HG02610 (cell line): Measurements from ENCODE around the gene MSH5.

Experiments used
- ATAC-seq: cut with Tn5 transposase; IDR thresholded peaks from one replicate; pipeline ENCODE4 v1.9.1; 2021; ENCODE audit warnings: mild to moderate bottlenecking, moderate library complexity; ENCODE audit not compliant: unreplicated experiment

MSH5 gene

GRCh38 chr6:31712296-31712695 is 27.5 kb upstream of the MSH5 start:
- ATAC-seq, result no peak

- no peak for ATAC-seq
Measured at GRCh38 chr6:31713465-31713864, 26.3 kb upstream of the MSH5 start.

GRCh38 chr6:31713991-31714684 is 25.7 kb upstream of the MSH5 start:
- ATAC-seq, result no peak

DNA sequence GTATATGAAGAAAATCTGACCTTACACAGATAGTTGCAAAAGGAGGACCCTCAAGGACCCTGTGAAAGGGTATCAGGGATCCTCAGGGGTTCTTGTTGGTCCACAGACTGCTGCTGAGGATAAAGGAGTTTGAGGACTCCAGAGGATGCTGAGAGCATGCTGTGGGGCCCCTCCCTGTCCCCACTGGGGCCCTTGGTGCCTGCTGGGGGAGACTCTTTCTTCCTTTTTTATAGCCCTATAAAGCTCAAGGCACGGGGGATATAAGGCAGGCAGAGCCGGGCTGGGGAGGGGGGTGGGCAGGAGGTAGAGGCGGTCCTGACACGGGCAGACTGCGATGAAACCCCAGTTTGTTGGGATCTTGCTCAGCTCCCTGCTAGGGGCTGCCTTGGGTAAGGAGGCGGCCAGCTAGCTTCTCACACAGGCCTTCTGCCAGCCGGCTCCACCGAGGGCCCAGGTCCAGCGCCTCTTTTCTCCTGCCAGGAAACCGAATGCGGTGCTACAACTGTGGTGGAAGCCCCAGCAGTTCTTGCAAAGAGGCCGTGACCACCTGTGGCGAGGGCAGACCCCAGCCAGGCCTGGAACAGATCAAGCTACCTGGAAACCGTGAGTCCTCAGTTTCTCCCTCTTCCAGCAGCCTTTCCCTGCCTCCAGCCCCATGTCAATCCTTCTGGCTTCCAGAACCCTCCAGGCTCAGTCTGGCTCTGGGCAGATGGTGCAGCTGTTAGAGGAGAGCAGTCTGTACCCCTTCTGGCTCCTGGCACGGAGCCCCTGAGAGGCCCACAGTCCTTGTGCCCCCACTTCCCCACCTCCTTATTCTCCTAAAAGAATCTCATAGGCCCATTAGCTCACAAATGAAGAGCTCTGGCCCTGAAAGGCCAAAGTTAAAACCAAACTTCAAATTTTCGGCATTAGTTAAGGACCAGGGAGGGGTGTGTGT is 24.5 kb upstream of the MSH5 start, which contains the start of gene LY6G6D:
Gene LY6G6D (plus strand): TSS at position 327 of the 937 bp plus-strand sequence. CDS start 8 bp downstream, at position 335.
- no peak for ATAC-seq

GRCh38 chr6:31717499-31718222 is 22.1 kb upstream of the MSH5 start:
- no peak for ATAC-seq

DNA sequence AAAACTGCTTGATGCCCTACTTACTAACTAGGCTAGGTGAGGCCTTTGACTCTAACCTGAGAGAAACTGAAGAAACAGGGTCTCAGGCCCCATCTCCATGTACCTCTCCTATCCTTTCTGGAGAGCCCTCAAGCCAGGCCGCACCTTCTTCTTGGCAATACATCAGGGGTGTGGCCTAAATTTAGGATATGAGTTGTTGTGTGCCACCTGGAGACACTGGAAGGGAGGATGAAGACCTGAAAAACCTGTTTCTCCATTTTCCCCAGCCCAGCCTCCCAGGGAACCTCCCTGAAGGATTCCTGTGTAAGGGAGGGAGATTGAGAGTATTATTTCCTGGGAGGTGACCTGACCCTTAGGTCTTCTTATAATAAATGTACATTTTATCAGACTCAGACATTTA is 21.5 kb upstream of the MSH5 start:
- no peak for ATAC-seq

DNA sequence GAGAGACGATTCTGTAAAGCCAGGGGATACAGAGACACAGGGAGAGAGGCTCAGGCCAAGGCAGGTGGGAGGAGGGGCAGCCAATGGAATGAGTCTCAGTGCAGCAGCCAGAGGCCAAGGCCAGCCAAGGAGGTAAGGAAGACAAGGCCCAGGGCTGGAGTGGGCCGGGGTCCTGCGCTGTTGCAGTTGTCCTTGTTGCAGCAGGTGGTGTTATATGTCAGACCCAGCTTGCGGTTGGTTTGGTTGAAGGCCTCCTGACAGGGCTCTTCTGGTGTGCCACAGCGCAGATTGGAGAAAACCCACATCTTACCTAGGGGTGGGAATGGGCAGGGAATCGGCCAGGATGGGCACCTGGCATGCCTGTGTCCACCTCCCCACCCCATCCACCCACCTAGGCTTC is 20.8 kb upstream of the MSH5 start:
- no peak for ATAC-seq

DNA sequence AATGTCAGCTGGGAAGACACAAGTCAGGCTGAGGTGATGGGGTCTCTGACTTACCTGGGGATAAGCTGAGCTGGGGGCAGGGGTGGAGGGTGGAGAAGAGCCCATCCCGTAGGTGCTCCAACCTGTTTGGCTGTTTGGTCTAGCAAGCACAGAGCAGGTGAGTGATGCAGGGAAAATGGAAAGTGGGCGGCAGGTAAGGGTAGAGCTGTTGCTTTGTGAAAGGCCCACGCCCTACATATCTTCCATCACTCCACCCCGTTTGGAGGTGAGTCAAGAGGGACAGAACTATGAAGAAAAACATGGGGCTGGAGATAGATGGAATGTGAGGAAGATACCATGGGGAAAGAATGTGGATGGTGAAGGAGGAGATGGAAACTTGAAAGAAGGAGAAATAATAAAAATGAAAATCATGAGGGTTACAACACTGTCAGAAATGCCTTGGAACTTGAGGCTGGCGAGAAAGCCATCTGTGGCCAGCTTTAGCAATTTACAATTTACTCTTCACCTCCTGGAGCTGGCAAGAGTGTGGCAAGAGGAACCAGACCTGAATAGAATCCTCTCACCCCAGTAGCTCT is 19.5 kb upstream of the MSH5 start:
- no peak for ATAC-seq

GRCh38 chr6:31721351-31722020 is 18.3 kb upstream of the MSH5 start, which contains the start of gene LY6G6C:
Gene LY6G6C, minus strand, starts transcription at chr6:31721746. Its CDS starts 67 bp downstream, at chr6:31721679.
- ATAC-seq, result no peak

DNA sequence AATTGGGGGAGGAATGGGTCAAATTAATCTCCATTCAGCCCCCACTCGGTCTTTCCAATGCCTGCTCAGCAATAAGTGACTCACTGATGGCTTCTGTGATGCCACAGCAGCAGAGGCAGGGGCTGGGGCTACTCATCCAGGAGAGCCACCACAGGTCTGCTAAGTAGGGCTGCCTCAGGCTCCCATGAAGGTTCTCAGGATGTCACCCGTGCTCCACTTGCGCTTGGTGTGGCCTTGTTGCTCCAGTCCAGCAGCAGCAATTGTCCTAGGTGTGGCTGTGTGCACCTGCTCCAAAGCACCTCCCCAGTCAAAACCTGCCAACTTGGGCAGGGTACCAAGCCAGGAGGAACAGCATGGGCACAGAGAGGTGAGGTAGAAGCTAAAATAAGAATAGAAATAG is 17.6 kb upstream of the MSH5 start:
- ATAC-seq, result no peak

DNA sequence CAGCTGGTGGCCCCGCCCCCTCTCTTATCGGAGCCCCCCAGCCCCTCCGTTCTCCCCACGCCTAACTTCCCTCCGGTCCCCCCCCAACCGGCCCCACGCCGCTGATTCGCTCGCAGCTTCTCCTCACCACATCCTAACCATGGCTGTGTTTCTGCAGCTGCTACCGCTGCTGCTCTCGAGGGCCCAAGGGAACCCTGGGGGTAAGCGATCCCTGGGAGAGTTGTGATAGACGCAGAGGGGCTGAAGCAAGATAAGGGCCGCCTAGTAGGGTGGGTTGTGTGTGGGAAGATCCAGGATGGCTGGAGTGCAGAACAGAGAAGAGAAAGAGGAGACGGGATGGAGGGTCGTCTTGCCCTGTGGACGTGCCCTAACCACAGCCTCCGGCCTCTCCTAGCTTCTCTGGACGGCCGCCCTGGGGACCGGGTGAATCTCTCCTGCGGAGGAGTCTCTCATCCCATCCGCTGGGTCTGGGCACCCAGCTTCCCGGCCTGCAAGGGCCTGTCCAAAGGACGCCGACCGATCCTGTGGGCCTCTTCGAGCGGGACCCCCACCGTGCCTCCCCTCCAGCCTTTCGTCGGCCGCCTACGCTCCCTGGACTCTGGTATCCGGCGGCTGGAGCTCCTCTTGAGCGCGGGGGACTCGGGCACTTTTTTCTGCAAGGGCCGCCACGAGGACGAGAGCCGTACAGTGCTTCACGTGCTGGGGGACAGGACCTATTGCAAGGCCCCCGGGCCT is 16.4 kb upstream of the MSH5 start, which contains the start of gene MPIG6B:
Gene MPIG6B (plus strand): TSS at position 129 of the 735 bp plus-strand sequence. CDS start 11 bp downstream, at position 140.
- ATAC-seq, result no peak

GRCh38 chr6:31723980-31724691 is 15.7 kb upstream of the MSH5 start:
- ATAC-seq, result no peak

DNA sequence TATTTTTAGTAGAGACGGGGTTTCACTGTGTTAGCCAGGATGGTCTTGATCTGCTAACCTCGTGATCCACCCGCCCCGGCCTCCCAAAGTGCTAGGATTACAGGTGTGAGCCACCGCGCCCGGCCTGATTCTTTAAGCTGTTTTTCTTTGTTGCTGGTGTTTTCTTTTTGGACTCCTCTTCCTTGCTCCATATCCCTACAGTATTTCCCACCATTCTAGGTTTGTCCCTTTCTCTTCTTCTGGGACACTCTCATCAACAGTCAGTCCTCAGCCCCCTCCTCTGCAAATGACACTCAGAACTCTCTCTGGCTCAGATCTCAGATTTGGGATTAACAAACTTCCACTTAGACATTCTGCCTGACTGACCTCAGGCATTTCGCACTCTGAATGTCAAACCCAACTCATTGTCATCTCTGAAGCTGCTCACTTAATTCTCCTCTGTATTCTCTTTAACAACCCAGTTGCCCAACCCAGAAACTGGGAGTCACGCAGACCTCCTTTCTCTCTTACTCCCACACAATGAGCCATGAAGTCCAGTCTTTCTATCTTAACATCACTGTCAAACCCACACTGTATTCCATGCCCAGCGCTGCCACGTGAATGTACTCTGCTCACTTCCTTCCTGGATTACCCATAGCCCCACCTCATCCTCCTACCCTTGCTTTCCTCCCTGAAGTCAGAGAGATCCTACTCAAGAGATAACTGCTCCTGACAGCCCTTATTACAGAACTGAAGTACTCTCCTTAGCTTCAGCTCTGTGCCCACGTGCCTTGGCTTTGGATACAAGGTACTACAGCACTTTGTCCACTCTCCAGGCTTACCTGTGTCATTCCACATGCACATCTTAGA is 14.1 kb upstream of the MSH5 start:
- no peak for ATAC-seq

- ATAC-seq, result peak; percentile 63
Measured at GRCh38 chr6:31727034-31727716, 12.6 kb upstream of the MSH5 start.

GRCh38 chr6:31727717-31728671 is 11.8 kb upstream of the MSH5 start:
- ATAC-seq, result no peak
